Stomach (tissue), 4 donors: Measurements from ENCODE around the gene ZC3H7B.

Source experiments
- CTCF ChIP-seq, 7 experiments: fragments of 450-650 bp in 4 of 7; fragments of 200-600 bp in 3 of 7; sonication (generic) in 3 of 7; IDR thresholded peaks; one replicate each; pipeline ENCODE4 v1.5.1; 2016 to 2019; ENCODE audit warnings: antibody characterized with exemption in 7 of 7, control low read depth in 2 of 7, mild to moderate bottlenecking in 1 of 7
- EP300 ChIP-seq: sonication (generic); formaldehyde crosslinking; IDR thresholded peaks from one replicate; pipeline ENCODE4 v1.6.1; 2017; ENCODE audit warnings: antibody characterized with exemption

- TF ChIP-seq EP300, result no peak
- no peak for TF ChIP-seq CTCF (IDR thresholded peaks at IDR 0.05)
Observed at GRCh38 chr22:41314821-41315220, 13.5 kb downstream of the ZC3H7B start.
